ENCODE data around the gene BMPR1B.
A peak's percentile ranks its signal among the peaks of the same experiment; 100 is the strongest.

BMPR1B gene

GRCh38 chr4:94968493-94968892 is 210.7 kb downstream of the BMPR1B start:
- DNase-seq, result no peak

DNA sequence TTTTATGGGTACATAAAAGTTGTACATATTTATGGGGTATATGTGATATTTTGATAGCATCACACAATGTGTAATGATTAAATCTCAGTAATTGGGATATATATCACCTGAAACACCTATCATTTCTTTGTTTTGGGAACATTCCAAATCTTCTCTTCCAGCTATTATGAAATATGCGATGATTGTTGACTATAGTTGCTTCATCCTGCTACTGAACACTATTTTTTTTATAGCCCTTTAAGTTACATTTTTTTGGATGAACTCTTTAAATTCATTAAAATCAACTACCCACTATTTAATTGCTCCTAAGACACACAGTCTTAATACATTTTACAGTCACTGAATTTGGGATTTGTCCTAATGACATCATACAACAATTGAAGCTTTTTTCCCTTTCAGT is 212.9 kb downstream of the BMPR1B start:
- no peak for DNase-seq

DNA sequence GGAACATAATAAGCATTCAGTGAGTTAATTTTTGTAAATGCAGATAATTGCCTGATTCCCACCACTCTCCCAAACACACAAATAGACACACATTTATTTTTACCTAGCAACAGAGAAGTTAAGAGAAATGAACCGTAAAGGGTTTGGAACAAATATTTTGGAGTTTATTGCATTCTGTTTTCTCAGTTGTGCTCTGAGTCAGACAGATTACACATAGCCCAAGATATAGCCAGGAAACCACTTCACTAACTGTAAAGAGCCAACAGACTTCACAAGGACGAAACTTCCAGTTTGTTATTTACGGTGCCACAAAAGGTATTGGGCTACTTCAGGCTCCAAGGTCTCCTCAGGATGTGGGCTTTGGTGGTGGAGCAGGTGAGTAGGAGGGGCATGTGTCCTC is 217.0 kb downstream of the BMPR1B start:
- DNase-seq, result no peak

- DNase-seq, result no peak
Measured at GRCh38 chr4:94976371-94977011, 218.7 kb downstream of the BMPR1B start.

DNA sequence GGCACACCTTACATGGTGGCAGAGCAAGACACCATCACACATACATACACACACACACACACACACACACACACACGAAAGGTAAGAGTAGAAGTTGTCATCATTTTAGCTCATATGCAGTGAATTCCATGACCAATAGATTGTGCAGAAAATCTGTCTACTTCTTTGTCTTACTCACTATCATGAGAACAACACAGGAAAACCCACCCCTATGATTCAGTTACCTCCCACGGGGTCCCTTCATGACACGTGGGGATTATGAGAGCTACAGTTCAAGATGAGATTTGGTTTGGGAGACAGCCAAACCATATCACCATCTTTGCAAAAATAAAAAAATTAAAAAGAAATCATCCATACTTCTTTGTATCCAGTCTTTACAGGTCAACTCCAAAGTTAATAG is 221.1 kb downstream of the BMPR1B start:
- no peak for DNase-seq

DNA sequence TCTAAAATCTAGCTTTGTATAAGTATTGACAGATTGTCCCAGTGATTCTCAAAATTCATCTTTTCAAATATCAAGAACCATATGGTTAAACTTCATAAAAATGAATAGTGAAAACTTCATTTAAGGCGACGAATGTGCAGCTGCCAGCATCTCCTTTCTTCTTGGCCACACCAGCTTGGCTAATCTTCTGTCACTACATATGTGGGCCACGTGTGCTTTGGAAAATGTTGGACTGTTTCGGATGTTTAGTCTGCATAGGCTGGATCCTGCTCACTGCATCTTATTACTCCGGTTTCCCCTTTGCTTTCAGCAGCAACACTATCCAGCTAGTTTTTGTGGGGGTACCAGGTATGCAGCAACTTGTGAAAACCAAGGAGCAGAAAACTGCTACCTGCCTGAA is 221.9 kb downstream of the BMPR1B start:
- no peak for DNase-seq

DNA sequence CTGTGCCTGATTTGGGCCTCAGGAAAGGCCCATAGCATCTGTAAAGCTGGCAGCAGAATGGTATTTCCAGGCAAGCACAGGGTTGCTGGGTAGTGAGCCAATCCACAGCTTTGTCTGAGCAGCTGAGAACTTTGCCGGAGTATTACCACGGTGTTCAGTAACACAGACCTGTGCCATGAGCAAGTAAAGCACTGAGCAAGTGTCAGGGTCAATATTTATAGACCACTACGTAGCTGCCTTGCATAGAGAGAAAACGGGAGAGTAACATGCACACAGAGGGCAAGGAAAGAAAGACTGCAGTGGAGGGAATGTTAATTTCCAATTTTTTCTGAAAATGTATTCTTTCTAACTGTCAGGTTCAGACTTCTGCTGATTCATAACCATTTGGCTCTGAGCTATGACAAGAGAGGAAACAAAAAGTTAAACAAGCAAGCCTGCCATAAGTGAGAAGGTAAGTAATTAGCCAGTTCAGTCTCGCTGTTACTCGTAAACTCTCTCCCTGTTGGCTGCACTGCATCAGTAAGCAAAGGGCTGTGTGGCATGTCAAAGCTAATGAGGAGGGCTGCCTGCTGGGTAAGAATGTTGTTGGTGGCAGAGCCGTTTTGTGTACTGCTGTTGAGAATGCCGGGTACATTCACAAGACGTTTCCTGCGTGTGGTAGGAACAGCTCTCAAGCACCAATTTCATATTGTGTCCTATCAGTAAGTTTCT is 238.1 kb downstream of the BMPR1B start:
- DNase-seq, result no peak

- no peak for DNase-seq
Measured at GRCh38 chr4:95000076-95000648, 242.4 kb downstream of the BMPR1B start.

DNA sequence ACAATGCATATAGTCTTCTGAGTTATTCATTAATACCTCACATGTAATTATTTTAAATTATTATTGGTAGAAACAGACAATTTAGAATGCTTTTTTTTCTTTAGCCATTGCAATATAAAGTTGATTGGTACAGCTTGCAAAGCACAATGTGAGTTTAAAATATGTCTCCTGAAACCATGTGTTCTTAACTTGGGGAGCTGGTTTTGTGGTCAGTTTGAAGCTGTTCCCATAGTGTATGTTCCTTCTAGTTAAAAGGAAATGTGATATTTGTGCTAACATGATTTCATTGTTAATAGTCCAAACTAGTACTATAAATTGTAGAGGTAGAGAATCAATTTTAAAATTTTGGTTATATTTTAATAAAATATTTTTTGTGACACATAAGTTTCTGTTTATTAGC is 247.2 kb downstream of the BMPR1B start:
- no peak for DNase-seq

DNA sequence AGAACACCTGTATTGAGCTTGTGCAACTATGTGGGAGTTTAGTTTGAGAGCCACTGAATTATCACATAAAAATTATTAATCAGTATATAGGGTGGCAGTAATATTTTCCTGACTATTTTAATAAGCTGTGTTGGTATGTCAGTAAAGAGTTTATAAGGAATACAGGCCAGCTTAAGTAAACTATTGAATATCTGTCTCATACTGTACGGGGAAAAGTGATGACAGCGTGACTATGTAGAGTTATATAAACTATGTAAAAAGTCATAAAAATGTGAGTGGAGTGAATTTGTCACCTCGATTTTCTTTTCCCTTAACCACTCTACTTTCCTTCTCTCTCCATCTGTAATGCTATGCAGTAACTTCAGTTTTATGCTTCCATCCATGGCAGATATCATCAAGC is 250.2 kb downstream of the BMPR1B start:
- DNase-seq, result no peak

- DNase-seq, result no peak
Measured at GRCh38 chr4:95013236-95013635, 255.5 kb downstream of the BMPR1B start.

DNA sequence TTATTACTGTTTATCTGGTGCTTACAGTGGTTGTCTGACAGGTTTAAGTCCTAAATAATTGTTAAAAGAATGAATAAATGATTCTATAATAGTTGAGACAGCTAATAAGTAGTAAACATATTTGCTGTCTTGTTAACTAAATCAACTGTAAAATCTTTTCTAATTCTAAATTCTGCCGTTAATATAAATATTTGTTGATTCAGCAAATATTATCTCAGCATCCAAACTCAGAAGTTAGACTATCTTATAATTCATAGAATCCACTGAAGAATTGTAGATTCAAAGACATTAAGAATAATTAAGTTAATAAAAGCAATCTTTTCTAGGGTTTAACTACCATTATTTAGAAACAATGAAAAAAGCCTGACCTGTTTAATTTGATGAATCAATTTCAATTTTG is 256.3 kb downstream of the BMPR1B start:
- DNase-seq, result no peak

- no peak for DNase-seq
Measured at GRCh38 chr4:95017305-95018064, 259.7 kb downstream of the BMPR1B start.

DNA sequence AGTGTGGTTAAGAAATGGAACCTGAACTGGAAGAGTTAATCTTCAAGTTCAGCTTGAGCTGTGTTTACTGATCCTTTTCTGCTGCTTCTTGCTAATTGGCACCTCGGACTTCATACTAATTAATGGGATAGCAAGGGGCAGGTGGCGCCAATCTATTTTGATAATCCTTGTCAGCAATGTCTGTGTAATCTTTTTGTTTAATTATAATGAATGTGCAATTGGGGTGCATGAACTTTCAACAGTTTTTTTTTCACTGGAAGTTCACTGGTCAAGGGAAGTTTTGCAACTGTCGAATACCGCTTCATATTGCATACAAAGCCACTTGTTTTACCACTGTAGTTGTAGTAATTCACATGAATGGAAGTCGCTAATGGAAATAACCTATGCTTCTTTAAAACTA is 261.0 kb downstream of the BMPR1B start:
- no peak for DNase-seq

- DNase-seq, result no peak
Measured at GRCh38 chr4:95020521-95020920, 262.8 kb downstream of the BMPR1B start.

GRCh38 chr4:95021099-95021498 is 263.3 kb downstream of the BMPR1B start:
- DNase-seq, result no peak

- DNase-seq, result no peak
Measured at GRCh38 chr4:95023110-95023509, 265.4 kb downstream of the BMPR1B start.

GRCh38 chr4:95027905-95028618 is 270.3 kb downstream of the BMPR1B start:
- peak; percentile 57 for DNase-seq

GRCh38 chr4:95038791-95039190 is 281.0 kb downstream of the BMPR1B start:
- no peak for DNase-seq

- DNase-seq, result no peak
Measured at GRCh38 chr4:95044324-95044837, 286.6 kb downstream of the BMPR1B start.

GRCh38 chr4:95045429-95045828 is 287.7 kb downstream of the BMPR1B start:
- no peak for DNase-seq

GRCh38 chr4:95048296-95048695 is 290.5 kb downstream of the BMPR1B start:
- DNase-seq, result no peak

Data from NCI-H2227 treated with DMSO at 0.1 percent for 48 hours (cell line).